ENCODE data around the gene RPUSD4.

GRCh38 chr11:126167488-126167887 is 44.0 kb downstream of the RPUSD4 start:
- TF ChIP-seq EZH2 (IDR thresholded peaks at IDR 0.05; ENCODE audit: insufficient read depth, poor library complexity, severe bottlenecking) (no peak), EZH2phosphoT487 (IDR thresholded peaks at IDR 0.05; ENCODE audit: insufficient read depth, low read depth) (no peak)
